ENCODE data around the gene STXBP5.

Gene STXBP5

GRCh38 chr6:147166992-147167391, 37.2 kb upstream of the STXBP5 start:
- no peak overlapping the region for H4K12ac ChIP-seq (ENCODE audit: low read depth, low read length)
- H4K91ac ChIP-seq (ENCODE audit: low read depth, low read length) = no peak overlapping the region
- no peak overlapping the region for H3K4ac ChIP-seq (ENCODE audit: low read depth, low read length)
- H3K79me2 ChIP-seq (ENCODE audit: control insufficient read depth, insufficient read depth, low read length, poor library complexity) = no peaks in the 10 kb centered on the region
- no peaks in the 10 kb centered on the region for H3K9me3 ChIP-seq (ENCODE audit: insufficient read depth, low read depth, low read length)
- H3K23ac ChIP-seq (ENCODE audit: low read length) = no peak overlapping the region
- no CpG with 5 or more reads among the region's 1 CpG for WGBS (ENCODE audit: extremely low coverage, insufficient coverage, insufficient read length)
- no peak overlapping the region for H2BK12ac ChIP-seq (ENCODE audit: low read length)
- no peak overlapping the region for H3K18ac ChIP-seq (ENCODE audit: low read length)
- no peaks in the 10 kb centered on the region for H3K36me3 ChIP-seq (ENCODE audit: control insufficient read depth in 1 of 2, insufficient read depth in 2 of 2, low read length in 2 of 2)
- no peaks in the 10 kb centered on the region for H3K79me1 ChIP-seq (ENCODE audit: low read length)
- H3K4me2 ChIP-seq (ENCODE audit: low read length) = no peak overlapping the region
- H3K27ac ChIP-seq (ENCODE audit: low read depth, low read length) = no peak overlapping the region
- H2AFZ ChIP-seq (ENCODE audit: insufficient read depth, low read length, poor library complexity) = no peak overlapping the region
- no peak overlapping the region for H3K4me3 ChIP-seq (ENCODE audit: low read depth, low read length)
- no peak for DNase-seq
- no peak overlapping the region for H2BK5ac ChIP-seq (ENCODE audit: low read depth, low read length, poor library complexity)
- no peak overlapping the region for H3K9ac ChIP-seq (ENCODE audit: low read length)
- no peak overlapping the region for H2AK5ac ChIP-seq (ENCODE audit: low read length)
- H2BK120ac ChIP-seq (ENCODE audit: insufficient read depth, low read length, poor library complexity) = no peak overlapping the region
- no peak overlapping the region for H3K14ac ChIP-seq (ENCODE audit: low read length)
- H3K27me3 ChIP-seq (ENCODE audit: insufficient read depth, low read length) = no peaks in the 10 kb centered on the region
- H4K8ac ChIP-seq (ENCODE audit: low read depth, low read length) = no peak overlapping the region
- no peaks in the 10 kb centered on the region for H3K4me1 ChIP-seq (ENCODE audit: control insufficient read depth in 1 of 2, insufficient read depth in 2 of 2, low read length in 2 of 2)

GRCh38 chr6:147167576-147168461, 36.4 kb upstream of the STXBP5 start:
- Histone ChIP-seq H3K27me3 (ENCODE audit: insufficient read depth, low read length) (no peaks in the 10 kb centered on the region), H2BK5ac (ENCODE audit: low read depth, low read length, poor library complexity) (no peak overlapping the region), H2AK5ac (ENCODE audit: low read length) (no peak overlapping the region), H3K4ac (ENCODE audit: low read depth, low read length) (no peak overlapping the region), H3K4me3 (ENCODE audit: low read depth, low read length) (no peak overlapping the region), H2AFZ (ENCODE audit: insufficient read depth, low read length, poor library complexity) (no peak overlapping the region), H2BK12ac (ENCODE audit: low read length) (no peak overlapping the region), H3K4me2 (ENCODE audit: low read length) (no peak overlapping the region), H3K79me2 (ENCODE audit: control insufficient read depth, insufficient read depth, low read length, poor library complexity) (no peaks in the 10 kb centered on the region), H3K18ac (ENCODE audit: low read length) (no peak overlapping the region), H3K23ac (ENCODE audit: low read length) (no peak overlapping the region), H3K9me3 (ENCODE audit: insufficient read depth, low read depth, low read length) (no peaks in the 10 kb centered on the region), H2BK120ac (ENCODE audit: insufficient read depth, low read length, poor library complexity) (no peak overlapping the region), H4K8ac (ENCODE audit: low read depth, low read length) (no peak overlapping the region), H3K27ac (ENCODE audit: low read depth, low read length) (no peak overlapping the region), H3K4me1 (ENCODE audit: control insufficient read depth in 1 of 2, insufficient read depth in 2 of 2, low read length in 2 of 2) (no peaks in the 10 kb centered on the region), H4K12ac (ENCODE audit: low read depth, low read length) (no peak overlapping the region), H4K91ac (ENCODE audit: low read depth, low read length) (no peak overlapping the region), H3K14ac (ENCODE audit: low read length) (no peak overlapping the region), H3K9ac (ENCODE audit: low read length) (no peak overlapping the region), H3K36me3 (ENCODE audit: control insufficient read depth in 1 of 2, insufficient read depth in 2 of 2, low read length in 2 of 2) (no peaks in the 10 kb centered on the region), H3K79me1 (ENCODE audit: low read length) (no peaks in the 10 kb centered on the region)
- no peak for DNase-seq
- WGBS (ENCODE audit: extremely low coverage, insufficient coverage, insufficient read length) = no CpG with 5 or more reads among the region's 4 CpGs

- no peaks in the 10 kb centered on the region for H3K79me2 ChIP-seq (ENCODE audit: control insufficient read depth, insufficient read depth, low read length, poor library complexity)
- no peak overlapping the region for H2BK12ac ChIP-seq (ENCODE audit: low read length)
- H3K4me3 ChIP-seq (ENCODE audit: low read depth, low read length) = no peak overlapping the region
- H3K36me3 ChIP-seq (ENCODE audit: control insufficient read depth in 1 of 2, insufficient read depth in 2 of 2, low read length in 2 of 2) = no peaks in the 10 kb centered on the region
- H3K27ac ChIP-seq (ENCODE audit: low read depth, low read length) = no peak overlapping the region
- no peak overlapping the region for H2BK120ac ChIP-seq (ENCODE audit: insufficient read depth, low read length, poor library complexity)
- H4K91ac ChIP-seq (ENCODE audit: low read depth, low read length) = no peak overlapping the region
- no peak overlapping the region for H3K14ac ChIP-seq (ENCODE audit: low read length)
- H3K4me2 ChIP-seq (ENCODE audit: low read length) = no peak overlapping the region
- H3K79me1 ChIP-seq (ENCODE audit: low read length) = no peaks in the 10 kb centered on the region
- H3K18ac ChIP-seq (ENCODE audit: low read length) = no peak overlapping the region
- H3K27me3 ChIP-seq (ENCODE audit: insufficient read depth, low read length) = no peaks in the 10 kb centered on the region
- H4K12ac ChIP-seq (ENCODE audit: low read depth, low read length) = no peak overlapping the region
- H2AFZ ChIP-seq (ENCODE audit: insufficient read depth, low read length, poor library complexity) = no peak overlapping the region
- no peak overlapping the region for H2BK5ac ChIP-seq (ENCODE audit: low read depth, low read length, poor library complexity)
- no peaks in the 10 kb centered on the region for H3K9me3 ChIP-seq (ENCODE audit: insufficient read depth, low read depth, low read length)
- no peak overlapping the region for H3K23ac ChIP-seq (ENCODE audit: low read length)
- H4K8ac ChIP-seq (ENCODE audit: low read depth, low read length) = no peak overlapping the region
- no peaks in the 10 kb centered on the region for H3K4me1 ChIP-seq (ENCODE audit: control insufficient read depth in 1 of 2, insufficient read depth in 2 of 2, low read length in 2 of 2)
- H2AK5ac ChIP-seq (ENCODE audit: low read length) = no peak overlapping the region
- peak; percentile 12 to 71 for DNase-seq
- no peak overlapping the region for H3K4ac ChIP-seq (ENCODE audit: low read depth, low read length)
- H3K9ac ChIP-seq (ENCODE audit: low read length) = no peak overlapping the region
- no CpG with 5 or more reads among the region's 1 CpG for WGBS (ENCODE audit: extremely low coverage, insufficient coverage, insufficient read length)
Observed at GRCh38 chr6:147169529-147169928, 34.7 kb upstream of the STXBP5 start.

- Histone ChIP-seq H4K91ac (ENCODE audit: low read depth, low read length) (no peak overlapping the region), H3K36me3 (ENCODE audit: control insufficient read depth in 1 of 2, insufficient read depth in 2 of 2, low read length in 2 of 2) (no peaks in the 10 kb centered on the region), H2BK12ac (ENCODE audit: low read length) (no peak overlapping the region), H3K4me3 (ENCODE audit: low read depth, low read length) (no peak overlapping the region), H2BK5ac (ENCODE audit: low read depth, low read length, poor library complexity) (no peak overlapping the region), H4K12ac (ENCODE audit: low read depth, low read length) (no peak overlapping the region), H4K8ac (ENCODE audit: low read depth, low read length) (no peak overlapping the region), H2AK5ac (ENCODE audit: low read length) (no peak overlapping the region), H3K23ac (ENCODE audit: low read length) (no peak overlapping the region), H3K79me1 (ENCODE audit: low read length) (no peaks in the 10 kb centered on the region), H3K27me3 (ENCODE audit: insufficient read depth, low read length) (no peaks in the 10 kb centered on the region), H3K4me2 (ENCODE audit: low read length) (no peak overlapping the region), H3K27ac (ENCODE audit: low read depth, low read length) (no peak overlapping the region), H3K18ac (ENCODE audit: low read length) (no peak overlapping the region), H3K4ac (ENCODE audit: low read depth, low read length) (no peak overlapping the region), H2BK120ac (ENCODE audit: insufficient read depth, low read length, poor library complexity) (no peak overlapping the region), H3K9me3 (ENCODE audit: insufficient read depth, low read depth, low read length) (no peaks in the 10 kb centered on the region), H2AFZ (ENCODE audit: insufficient read depth, low read length, poor library complexity) (no peak overlapping the region), H3K14ac (ENCODE audit: low read length) (no peak overlapping the region), H3K9ac (ENCODE audit: low read length) (no peak overlapping the region), H3K4me1 (ENCODE audit: control insufficient read depth in 1 of 2, insufficient read depth in 2 of 2, low read length in 2 of 2) (no peaks in the 10 kb centered on the region), H3K79me2 (ENCODE audit: control insufficient read depth, insufficient read depth, low read length, poor library complexity) (no peaks in the 10 kb centered on the region)
- DNase-seq = peak; percentile 57 to 85
- WGBS (ENCODE audit: extremely low coverage, insufficient coverage, insufficient read length) = no CpG with 5 or more reads among the region's 1 CpG
Observed at GRCh38 chr6:147170269-147170668, 33.9 kb upstream of the STXBP5 start.
